ENCODE data around the gene HMOX2.

GRCh38 chr16:4519274-4520058, 43.3 kb downstream of the HMOX2 start:
- no peak for TF ChIP-seq KDM1A (IDR thresholded peaks at IDR 0.05; ENCODE audit: low read depth)
- TF ChIP-seq CHD4 (IDR thresholded peaks at IDR 0.05; ENCODE audit: borderline replicate concordance): no peak
- no peak for TF ChIP-seq CTCF (IDR thresholded peaks at IDR 0.05)
